Lung (tissue), 12 donors: ENCODE results near the gene ATAD3C. TPM values are rescaled to one million over a fixed set of nuclear protein-coding genes. Genes with fewer than 3 reads are reported as not detected.
A peak's percentile ranks its signal among the peaks of the same experiment; 100 is the strongest.

Experiments used
- ATAC-seq: fragments of 200-7000 bp; cut with Tn5 transposase; one replicate; pipeline ENCODE4 v1.9.1; 2020; ENCODE audit warnings: moderate number of reproducible peaks; ENCODE audit not compliant: insufficient read depth, low FRiP score
- DNase-seq, 3 donors: peaks; one replicate each; pipeline ENCODE4 v3.0.0-alpha.2; 2013 to 2017
- H3K27ac ChIP-seq, 2 donors: one replicate each; pipeline ENCODE4 v1.5.1; 2013; ENCODE audit warnings: mild to moderate bottlenecking in 2 of 2, moderate library complexity in 2 of 2, control low read depth in 1 of 2, inconsistent platforms in 1 of 2, low read depth in 1 of 2, low read length in 1 of 2
- H3K27me3 ChIP-seq, 3 donors: one replicate each; pipeline ENCODE4 v1.5.1; 2013; ENCODE audit warnings: low read length in 2 of 3; ENCODE audit not compliant: control insufficient read depth in 3 of 3, insufficient read depth in 3 of 3
- H3K36me3 ChIP-seq, 4 donors: one replicate each; pipeline ENCODE4 v1.5.1; 2013; ENCODE audit warnings: low read length in 4 of 4, mild to moderate bottlenecking in 1 of 4, moderate library complexity in 1 of 4; ENCODE audit not compliant: control insufficient read depth in 4 of 4, insufficient read depth in 4 of 4
- H3K4me1 ChIP-seq, 5 donors: one replicate each; pipeline ENCODE4 v1.5.1; 2013; ENCODE audit warnings: low read length in 5 of 5, mild to moderate bottlenecking in 2 of 5, moderate library complexity in 1 of 5; ENCODE audit not compliant: control insufficient read depth in 5 of 5, insufficient read depth in 5 of 5
- H3K4me3 ChIP-seq: one replicate; pipeline ENCODE4 v1.5.1; 2013; ENCODE audit warnings: mild to moderate bottlenecking, control low read depth, moderate library complexity
- H3K9ac ChIP-seq, 2 donors: one replicate each; pipeline ENCODE4 v1.5.1; 2013; ENCODE audit warnings: low read length in 2 of 2, control low read depth in 1 of 2; ENCODE audit not compliant: insufficient read depth in 1 of 2
- H3K9me3 ChIP-seq, 4 donors: one replicate each; pipeline ENCODE4 v1.5.1; 2013; ENCODE audit warnings: low read length in 3 of 4, mild to moderate bottlenecking in 1 of 4, moderate library complexity in 1 of 4; ENCODE audit not compliant: control insufficient read depth in 4 of 4, insufficient read depth in 3 of 4
- WGBS, 2 donors: extraction: QIAGEN DNeasy Blood & Tissue Kit; methylation state at CpG; one replicate each; pipeline ENCODE4 v1.1.7; 2013; 5-methylcytosine and 5-hydroxymethylcytosine counted together
- polyA plus RNA-seq, 2 donors: library from polyadenylated mRNA; stranded (reverse); fragments of 200-250 nt; gene quantifications; one replicate each; pipeline ENCODE4 v1.2.1, GENCODE V29; 2013
- total RNA-seq, 2 donors: library from RNA; depleted of rRNA in 1 of 2; stranded (reverse); fragments of >200 nt in 1 of 2; gene quantifications; one replicate each; pipeline ENCODE4 v1.2.1, GENCODE V29; 2014 to 2021
- TF ChIP-seq, protein P1 (sequence below): IDR thresholded peaks from 2 replicates; pipeline ENCODE4 v1.5.1; 2012; ENCODE audit warnings: mild to moderate bottlenecking; ENCODE audit errors: control extremely low read depth, extremely low read depth
- donor health status: control.
- donor health status: control.
- donor health status: Bipolar disorder and iron deficiency.
- donor health status: healthy.
- donor health status: DM: yes; HTN: yes; CAD: no.

Gene ATAD3C
- total and polyA plus RNA-seq, 4 donors, result 0.60 to 18.0 (median 14.8) TPM

DNA sequence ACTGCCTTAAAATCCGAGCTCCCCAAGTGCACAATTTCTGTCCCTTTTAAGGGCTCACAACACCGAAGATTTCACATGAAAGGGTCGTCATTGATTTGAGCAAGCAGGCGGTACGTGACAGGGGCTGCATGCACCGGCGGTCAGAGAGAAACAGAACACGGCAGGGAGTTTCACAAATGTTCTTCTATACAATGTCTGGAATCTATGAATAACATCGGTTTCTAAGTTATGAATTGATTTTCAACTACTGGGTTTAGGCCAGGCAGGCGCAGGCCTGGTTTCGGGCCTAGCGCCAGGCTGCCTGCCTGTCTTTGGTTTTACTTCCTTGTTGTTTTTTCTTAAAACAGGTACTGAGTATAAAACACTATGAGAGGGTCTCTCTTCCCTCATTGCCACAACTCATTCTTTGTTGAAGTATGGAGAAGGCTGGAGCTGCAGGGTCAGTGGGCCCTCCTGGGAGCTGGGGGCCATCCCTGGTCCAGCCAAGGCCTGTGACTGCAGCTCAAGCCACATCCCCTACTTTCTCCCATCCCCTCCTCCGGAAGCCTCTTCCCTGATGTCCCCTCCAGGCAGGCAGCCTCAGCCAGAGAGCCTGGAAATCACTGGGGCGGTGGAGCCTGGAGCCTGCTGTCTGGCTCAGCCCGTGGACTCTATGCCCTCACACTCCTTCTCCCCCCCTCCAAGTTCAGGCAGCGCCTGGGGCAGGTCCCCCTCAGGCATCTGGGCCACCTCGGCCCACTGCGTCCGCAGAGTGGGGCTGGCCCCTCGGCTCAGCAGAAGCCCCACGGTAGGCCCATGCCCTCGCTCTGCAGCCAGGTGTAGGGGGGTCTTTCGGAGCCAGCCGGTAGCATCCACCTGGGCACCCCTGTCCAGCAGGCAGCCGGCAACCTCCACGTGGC is 30.8 kb upstream of the ATAD3C start:
- Histone ChIP-seq H3K9ac (no peak overlapping the region), H3K36me3 (no peaks in the 10 kb centered on the region), H3K27ac (no peak overlapping the region), H3K9me3 (peaks cover 0 to 2% (median 0%) of the 10 kb centered on the region in 4 donors), H3K27me3 (no peaks in the 10 kb centered on the region), H3K4me1 (peaks cover 0 to 24% (median 0%) of the 10 kb centered on the region in 5 donors), H3K4me3 (no peak overlapping the region)
- WGBS, 2 donors, result 88 to 89% methylated on average over 26 of the region's 26 CpGs
- no peak for ATAC-seq
- DNase-seq, result no peak
- TF ChIP-seq, protein P1, sequence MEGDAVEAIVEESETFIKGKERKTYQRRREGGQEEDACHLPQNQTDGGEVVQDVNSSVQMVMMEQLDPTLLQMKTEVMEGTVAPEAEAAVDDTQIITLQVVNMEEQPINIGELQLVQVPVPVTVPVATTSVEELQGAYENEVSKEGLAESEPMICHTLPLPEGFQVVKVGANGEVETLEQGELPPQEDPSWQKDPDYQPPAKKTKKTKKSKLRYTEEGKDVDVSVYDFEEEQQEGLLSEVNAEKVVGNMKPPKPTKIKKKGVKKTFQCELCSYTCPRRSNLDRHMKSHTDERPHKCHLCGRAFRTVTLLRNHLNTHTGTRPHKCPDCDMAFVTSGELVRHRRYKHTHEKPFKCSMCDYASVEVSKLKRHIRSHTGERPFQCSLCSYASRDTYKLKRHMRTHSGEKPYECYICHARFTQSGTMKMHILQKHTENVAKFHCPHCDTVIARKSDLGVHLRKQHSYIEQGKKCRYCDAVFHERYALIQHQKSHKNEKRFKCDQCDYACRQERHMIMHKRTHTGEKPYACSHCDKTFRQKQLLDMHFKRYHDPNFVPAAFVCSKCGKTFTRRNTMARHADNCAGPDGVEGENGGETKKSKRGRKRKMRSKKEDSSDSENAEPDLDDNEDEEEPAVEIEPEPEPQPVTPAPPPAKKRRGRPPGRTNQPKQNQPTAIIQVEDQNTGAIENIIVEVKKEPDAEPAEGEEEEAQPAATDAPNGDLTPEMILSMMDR, result no peak

GRCh38 chr1:1419363-1419812 is 30.1 kb upstream of the ATAD3C start:
- no peaks in the 10 kb centered on the region for H3K27me3 ChIP-seq
- TF ChIP-seq, protein P1, result no peak
- 79 to 93% methylated on average over 18 to 21 of the region's 21 CpGs for WGBS, 2 donors
- no peak overlapping the region for H3K9ac ChIP-seq
- H3K36me3 ChIP-seq, result no peaks in the 10 kb centered on the region
- H3K4me1 ChIP-seq, result peaks cover 0 to 24% (median 0%) of the 10 kb centered on the region in 5 donors
- ATAC-seq (no peak), DNase-seq (no peak)
- no peak overlapping the region for H3K4me3 ChIP-seq
- peaks cover 0 to 2% (median 0%) of the 10 kb centered on the region in 4 donors for H3K9me3 ChIP-seq
- H3K27ac ChIP-seq, result peak overlapping the region in 1 of 2 donors; percentile 83

- TF ChIP-seq, protein P1, result no peak
- no peaks in the 10 kb centered on the region for H3K27me3 ChIP-seq
- H3K9me3 ChIP-seq, result peaks cover 0 to 2% (median 0%) of the 10 kb centered on the region in 4 donors
- peaks cover 0 to 24% (median 0%) of the 10 kb centered on the region in 5 donors for H3K4me1 ChIP-seq
- H3K4me3 ChIP-seq, result peak overlapping the region; percentile 49
- peak overlapping the region in 1 of 2 donors; percentile 83 for H3K27ac ChIP-seq
- WGBS, 2 donors, result 10 to 31% methylated on average over 65 to 112 of the region's 112 CpGs
- peak in 1 of 3 donors; percentile 58 for DNase-seq
- no peaks in the 10 kb centered on the region for H3K36me3 ChIP-seq
- no peak overlapping the region for H3K9ac ChIP-seq
- ATAC-seq, result peak; percentile 41
Measured at GRCh38 chr1:1419813-1420653, 29.5 kb upstream of the ATAD3C start.
